HepG2 (cell line): ENCODE data around the gene TAF6L. TPM values are rescaled to one million over a fixed set of nuclear protein-coding genes. Genes with fewer than 3 reads are reported as not detected.

ENCODE experiments used
- AHR ChIP-seq: IDR thresholded peaks from 2 replicates; pipeline ENCODE4 v1.6.1; 2018; ENCODE audit warnings: missing genetic modification reagents, missing compliant biosample characterization
- MEIS2 ChIP-seq: sonication (generic); formaldehyde crosslinking; IDR thresholded peaks from 2 replicates; pipeline ENCODE4 v1.9.0; 2021; ENCODE audit warnings: mild to moderate bottlenecking, missing genetic modification reagents
- ZNF121 ChIP-seq: sonication (generic); formaldehyde crosslinking; IDR thresholded peaks from 2 replicates; pipeline ENCODE4 v1.5.0; 2020; ENCODE audit warnings: mild to moderate bottlenecking, missing genetic modification reagents
- ZNF34 ChIP-seq: sonication (generic); formaldehyde crosslinking; IDR thresholded peaks from 2 replicates; pipeline ENCODE4 v1.4.0; 2020; ENCODE audit warnings: mild to moderate bottlenecking, missing genetic modification reagents, borderline replicate concordance
- ZNF629 ChIP-seq: sonication (generic); formaldehyde crosslinking; conservative IDR thresholded peaks from 2 replicates; pipeline ENCODE4 v1.5.0; 2020; ENCODE audit warnings: missing genetic modification reagents
- ZNF7 ChIP-seq: IDR thresholded peaks from 2 replicates; pipeline ENCODE4 v1.6.1; 2016; ENCODE audit warnings: missing biosample characterization, missing genetic modification reagents
- ZNF746 ChIP-seq: sonication (generic); formaldehyde crosslinking; IDR thresholded peaks from 2 replicates; pipeline ENCODE4 v1.8.0; 2022; ENCODE audit warnings: mild to moderate bottlenecking, missing genetic modification reagents
- polyA plus RNA-seq, 8 experiments: library from polyadenylated mRNA; depleted of rRNA in 3 of 8; stranded (reverse) in 7 of 8; unstranded in 1 of 8; fragments of >200 nt; fragmentation: Illumina TruSeq in 4 of 8; extraction: Trizol in 4 of 8; gene quantifications; 2 replicates each; pipeline versions ENCODE4 v1.2.1 to v1.2.3, GENCODE V29; 2011 to 2016; ENCODE audit warnings: low read depth in 4 of 8, missing spikeins in 1 of 8, mixed read lengths in 1 of 8; ENCODE audit not compliant: insufficient read depth in 1 of 8
- total RNA-seq, 5 experiments: library from RNA; depleted of rRNA; stranded (reverse); fragments of >200 nt; fragmentation: Illumina TruSeq; extraction: Trizol; gene quantifications; 2 replicates each; pipeline ENCODE4 v1.2.3, GENCODE V29; 2016; ENCODE audit warnings: low read depth in 1 of 5
- TF ChIP-seq, protein P1 (sequence below): sonication (generic); formaldehyde crosslinking; IDR thresholded peaks from 2 replicates; pipeline ENCODE4 v1.8.0; 2022; ENCODE audit warnings: mild to moderate bottlenecking, missing genetic modification reagents, moderate library complexity
- TF ChIP-seq, protein P2 (sequence below): fragments of 450-650 bp; IDR thresholded peaks from 2 replicates; pipeline ENCODE4 v1.6.1; 2017; ENCODE audit warnings: mild to moderate bottlenecking
- TF ChIP-seq, protein P3 (sequence below): sonication (generic); formaldehyde crosslinking; IDR thresholded peaks from 2 replicates; pipeline ENCODE4 v1.5.0; 2020; ENCODE audit warnings: missing genetic modification reagents
- TF ChIP-seq, protein P4 (sequence below): sonication (generic); formaldehyde crosslinking; IDR thresholded peaks from 2 replicates; pipeline ENCODE4 v1.8.0; 2022; ENCODE audit warnings: missing genetic modification reagents, mild to moderate bottlenecking, inconsistent platforms, borderline replicate concordance
- TF ChIP-seq, protein P5 (sequence below): sonication (generic); formaldehyde crosslinking; IDR thresholded peaks from 2 replicates; pipeline ENCODE4 v1.5.0; 2020; ENCODE audit warnings: missing genetic modification reagents
- TF ChIP-seq, protein P6 (sequence below): sonication (generic); formaldehyde crosslinking; IDR thresholded peaks from 2 replicates; pipeline ENCODE4 v1.8.0; 2022; ENCODE audit warnings: missing genetic modification reagents, mild to moderate bottlenecking, borderline replicate concordance
- TF ChIP-seq, protein P7 (sequence below): sonication (generic); formaldehyde crosslinking; IDR thresholded peaks from 2 replicates; pipeline ENCODE4 v1.5.1; 2020; ENCODE audit warnings: mild to moderate bottlenecking, missing genetic modification reagents, moderate library complexity

TAF6L gene
- total and polyA plus RNA-seq, 2 of the 13 experiments (the other 11 are each of a cell fraction or from before 2014, with no cell fraction given): 12.6 to 19.4 TPM

DNA sequence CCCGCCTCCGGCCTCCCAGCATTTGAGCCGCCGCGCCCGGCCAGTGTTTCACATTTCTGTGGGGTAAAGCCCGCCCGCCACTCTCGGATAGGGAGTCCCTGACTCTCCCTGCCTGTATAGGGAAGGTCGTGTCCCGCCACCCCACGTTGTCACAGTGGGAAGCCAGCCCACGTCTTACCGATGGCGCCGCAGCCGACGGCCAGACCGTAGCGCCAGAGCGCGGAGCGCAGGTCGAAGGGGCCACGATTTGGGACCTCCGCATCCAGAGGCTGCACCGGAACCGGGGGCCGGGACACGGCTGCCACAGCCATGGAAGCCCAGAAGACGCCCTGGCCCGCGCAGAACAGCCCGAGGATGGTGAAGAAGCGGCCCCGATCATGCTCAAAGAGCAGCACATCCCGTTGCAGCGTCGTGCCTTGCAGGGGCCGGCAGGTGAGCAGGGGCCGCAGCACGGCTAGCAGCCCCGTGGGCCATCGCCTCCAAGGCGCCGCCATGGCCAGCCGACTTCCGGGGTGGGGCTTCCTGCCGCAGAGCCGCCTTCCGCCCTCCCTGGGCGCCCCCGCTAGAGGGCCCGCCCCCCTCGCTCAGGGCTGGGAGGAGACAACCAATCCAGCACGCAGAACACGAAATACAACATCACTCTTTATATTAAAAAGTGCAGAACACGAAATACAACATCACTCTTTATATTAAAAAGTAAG is 20.5 kb downstream of the TAF6L start, which contains the start of gene TMEM223 (continued):
- TF ChIP-seq, protein P1, sequence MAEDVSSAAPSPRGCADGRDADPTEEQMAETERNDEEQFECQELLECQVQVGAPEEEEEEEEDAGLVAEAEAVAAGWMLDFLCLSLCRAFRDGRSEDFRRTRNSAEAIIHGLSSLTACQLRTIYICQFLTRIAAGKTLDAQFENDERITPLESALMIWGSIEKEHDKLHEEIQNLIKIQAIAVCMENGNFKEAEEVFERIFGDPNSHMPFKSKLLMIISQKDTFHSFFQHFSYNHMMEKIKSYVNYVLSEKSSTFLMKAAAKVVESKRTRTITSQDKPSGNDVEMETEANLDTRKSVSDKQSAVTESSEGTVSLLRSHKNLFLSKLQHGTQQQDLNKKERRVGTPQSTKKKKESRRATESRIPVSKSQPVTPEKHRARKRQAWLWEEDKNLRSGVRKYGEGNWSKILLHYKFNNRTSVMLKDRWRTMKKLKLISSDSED (CRISPR knock-in tag): peak; percentile 39; the same call in 1 of the 2 replicates
- TF ChIP-seq, protein P2, sequence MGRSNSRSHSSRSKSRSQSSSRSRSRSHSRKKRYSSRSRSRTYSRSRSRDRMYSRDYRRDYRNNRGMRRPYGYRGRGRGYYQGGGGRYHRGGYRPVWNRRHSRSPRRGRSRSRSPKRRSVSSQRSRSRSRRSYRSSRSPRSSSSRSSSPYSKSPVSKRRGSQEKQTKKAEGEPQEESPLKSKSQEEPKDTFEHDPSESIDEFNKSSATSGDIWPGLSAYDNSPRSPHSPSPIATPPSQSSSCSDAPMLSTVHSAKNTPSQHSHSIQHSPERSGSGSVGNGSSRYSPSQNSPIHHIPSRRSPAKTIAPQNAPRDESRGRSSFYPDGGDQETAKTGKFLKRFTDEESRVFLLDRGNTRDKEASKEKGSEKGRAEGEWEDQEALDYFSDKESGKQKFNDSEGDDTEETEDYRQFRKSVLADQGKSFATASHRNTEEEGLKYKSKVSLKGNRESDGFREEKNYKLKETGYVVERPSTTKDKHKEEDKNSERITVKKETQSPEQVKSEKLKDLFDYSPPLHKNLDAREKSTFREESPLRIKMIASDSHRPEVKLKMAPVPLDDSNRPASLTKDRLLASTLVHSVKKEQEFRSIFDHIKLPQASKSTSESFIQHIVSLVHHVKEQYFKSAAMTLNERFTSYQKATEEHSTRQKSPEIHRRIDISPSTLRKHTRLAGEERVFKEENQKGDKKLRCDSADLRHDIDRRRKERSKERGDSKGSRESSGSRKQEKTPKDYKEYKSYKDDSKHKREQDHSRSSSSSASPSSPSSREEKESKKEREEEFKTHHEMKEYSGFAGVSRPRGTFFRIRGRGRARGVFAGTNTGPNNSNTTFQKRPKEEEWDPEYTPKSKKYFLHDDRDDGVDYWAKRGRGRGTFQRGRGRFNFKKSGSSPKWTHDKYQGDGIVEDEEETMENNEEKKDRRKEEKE: no peak
- TF ChIP-seq, protein P3, sequence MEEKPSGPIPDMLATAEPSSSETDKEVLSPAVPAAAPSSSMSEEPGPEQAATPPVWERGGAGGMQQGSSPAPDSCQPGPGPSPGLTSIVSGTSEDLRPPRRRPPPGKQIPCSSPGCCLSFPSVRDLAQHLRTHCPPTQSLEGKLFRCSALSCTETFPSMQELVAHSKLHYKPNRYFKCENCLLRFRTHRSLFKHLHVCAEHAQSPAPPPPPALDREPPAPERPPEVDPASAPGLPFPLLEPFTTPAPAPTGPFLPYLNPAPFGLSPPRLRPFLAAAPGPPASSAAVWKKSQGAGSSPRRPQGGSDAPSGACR (CRISPR knock-in tag): peak; percentile 90
- TF ChIP-seq, protein P4, sequence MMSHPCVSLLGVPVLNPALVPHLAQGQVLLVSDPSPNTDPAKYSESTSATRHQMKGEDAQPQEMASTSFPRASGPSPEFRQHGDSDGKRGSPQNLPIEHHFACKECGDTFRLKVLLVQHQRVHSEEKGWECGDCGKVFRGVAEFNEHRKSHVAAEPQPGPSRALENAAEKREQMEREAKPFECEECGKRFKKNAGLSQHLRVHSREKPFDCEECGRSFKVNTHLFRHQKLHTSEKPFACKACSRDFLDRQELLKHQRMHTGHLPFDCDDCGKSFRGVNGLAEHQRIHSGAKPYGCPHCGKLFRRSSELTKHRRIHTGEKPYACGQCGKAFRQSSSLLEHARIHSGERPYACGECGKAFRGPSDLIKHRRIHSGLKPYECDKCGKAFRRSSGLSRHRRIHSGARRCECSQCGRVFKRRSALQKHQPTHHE (CRISPR knock-in tag): no peak
- TF ChIP-seq ZNF746 (CRISPR knock-in tag) (no peak), AHR (CRISPR knock-in tag) (no peak), ZNF34 (CRISPR knock-in tag) (no peak), MEIS2 (CRISPR knock-in tag) (no peak), ZNF7 (no peak), ZNF121 (CRISPR knock-in tag) (0 out of 2 replicates have a peak, but pooled peaks have one; percentile 22), ZNF629 (CRISPR knock-in tag) (no peak)
- TF ChIP-seq, protein P5, sequence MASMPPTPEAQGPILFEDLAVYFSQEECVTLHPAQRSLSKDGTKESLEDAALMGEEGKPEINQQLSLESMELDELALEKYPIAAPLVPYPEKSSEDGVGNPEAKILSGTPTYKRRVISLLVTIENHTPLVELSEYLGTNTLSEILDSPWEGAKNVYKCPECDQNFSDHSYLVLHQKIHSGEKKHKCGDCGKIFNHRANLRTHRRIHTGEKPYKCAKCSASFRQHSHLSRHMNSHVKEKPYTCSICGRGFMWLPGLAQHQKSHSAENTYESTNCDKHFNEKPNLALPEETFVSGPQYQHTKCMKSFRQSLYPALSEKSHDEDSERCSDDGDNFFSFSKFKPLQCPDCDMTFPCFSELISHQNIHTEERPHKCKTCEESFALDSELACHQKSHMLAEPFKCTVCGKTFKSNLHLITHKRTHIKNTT (CRISPR knock-in tag): no peak
- TF ChIP-seq, protein P6, sequence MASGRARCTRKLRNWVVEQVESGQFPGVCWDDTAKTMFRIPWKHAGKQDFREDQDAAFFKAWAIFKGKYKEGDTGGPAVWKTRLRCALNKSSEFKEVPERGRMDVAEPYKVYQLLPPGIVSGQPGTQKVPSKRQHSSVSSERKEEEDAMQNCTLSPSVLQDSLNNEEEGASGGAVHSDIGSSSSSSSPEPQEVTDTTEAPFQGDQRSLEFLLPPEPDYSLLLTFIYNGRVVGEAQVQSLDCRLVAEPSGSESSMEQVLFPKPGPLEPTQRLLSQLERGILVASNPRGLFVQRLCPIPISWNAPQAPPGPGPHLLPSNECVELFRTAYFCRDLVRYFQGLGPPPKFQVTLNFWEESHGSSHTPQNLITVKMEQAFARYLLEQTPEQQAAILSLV: peak; percentile 95; the same call in 1 of the 2 replicates
- TF ChIP-seq, protein P7, sequence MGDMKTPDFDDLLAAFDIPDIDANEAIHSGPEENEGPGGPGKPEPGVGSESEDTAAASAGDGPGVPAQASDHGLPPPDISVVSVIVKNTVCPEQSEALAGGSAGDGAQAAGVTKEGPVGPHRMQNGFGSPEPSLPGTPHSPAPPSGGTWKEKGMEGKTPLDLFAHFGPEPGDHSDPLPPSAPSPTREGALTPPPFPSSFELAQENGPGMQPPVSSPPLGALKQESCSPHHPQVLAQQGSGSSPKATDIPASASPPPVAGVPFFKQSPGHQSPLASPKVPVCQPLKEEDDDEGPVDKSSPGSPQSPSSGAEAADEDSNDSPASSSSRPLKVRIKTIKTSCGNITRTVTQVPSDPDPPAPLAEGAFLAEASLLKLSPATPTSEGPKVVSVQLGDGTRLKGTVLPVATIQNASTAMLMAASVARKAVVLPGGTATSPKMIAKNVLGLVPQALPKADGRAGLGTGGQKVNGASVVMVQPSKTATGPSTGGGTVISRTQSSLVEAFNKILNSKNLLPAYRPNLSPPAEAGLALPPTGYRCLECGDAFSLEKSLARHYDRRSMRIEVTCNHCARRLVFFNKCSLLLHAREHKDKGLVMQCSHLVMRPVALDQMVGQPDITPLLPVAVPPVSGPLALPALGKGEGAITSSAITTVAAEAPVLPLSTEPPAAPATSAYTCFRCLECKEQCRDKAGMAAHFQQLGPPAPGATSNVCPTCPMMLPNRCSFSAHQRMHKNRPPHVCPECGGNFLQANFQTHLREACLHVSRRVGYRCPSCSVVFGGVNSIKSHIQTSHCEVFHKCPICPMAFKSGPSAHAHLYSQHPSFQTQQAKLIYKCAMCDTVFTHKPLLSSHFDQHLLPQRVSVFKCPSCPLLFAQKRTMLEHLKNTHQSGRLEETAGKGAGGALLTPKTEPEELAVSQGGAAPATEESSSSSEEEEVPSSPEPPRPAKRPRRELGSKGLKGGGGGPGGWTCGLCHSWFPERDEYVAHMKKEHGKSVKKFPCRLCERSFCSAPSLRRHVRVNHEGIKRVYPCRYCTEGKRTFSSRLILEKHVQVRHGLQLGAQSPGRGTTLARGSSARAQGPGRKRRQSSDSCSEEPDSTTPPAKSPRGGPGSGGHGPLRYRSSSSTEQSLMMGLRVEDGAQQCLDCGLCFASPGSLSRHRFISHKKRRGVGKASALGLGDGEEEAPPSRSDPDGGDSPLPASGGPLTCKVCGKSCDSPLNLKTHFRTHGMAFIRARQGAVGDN (CRISPR knock-in tag): peak; percentile 94
